ENCODE results near the gene FBXW5.

FBXW5 gene

DNA sequence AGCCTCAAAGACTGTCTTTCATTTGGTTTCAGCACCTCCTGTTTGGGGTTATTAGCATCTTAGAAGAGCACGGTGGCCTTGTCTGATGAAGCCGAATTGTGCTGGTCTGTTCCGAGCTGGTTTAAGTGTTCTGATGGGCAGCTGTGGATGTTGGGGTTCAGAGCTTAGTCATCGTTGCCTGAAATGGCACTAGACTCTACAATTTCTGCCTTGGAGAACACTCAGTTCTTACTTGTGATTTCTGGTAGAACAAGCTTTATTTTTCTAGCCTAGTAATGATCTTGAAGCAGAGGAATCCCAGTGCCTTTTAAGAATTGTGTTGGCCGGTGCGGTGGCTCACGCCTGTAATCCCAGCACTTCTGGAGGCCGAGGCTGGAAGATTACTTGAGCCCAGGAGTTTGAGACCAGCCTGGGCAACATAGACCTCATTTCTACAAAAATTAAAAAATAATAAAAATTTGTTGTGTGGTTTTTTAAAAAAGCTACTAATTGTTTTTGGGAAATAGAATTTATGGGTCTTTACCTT, 7.8 kb downstream of the FBXW5 start:
- Histone ChIP-seq H3K27me3 (ENCODE audit: insufficient read depth, low read depth) (no peaks in the 10 kb centered on the region), H3K9ac (no peak overlapping the region), H4K20me1 (ENCODE audit: insufficient read depth) (no peaks in the 10 kb centered on the region), H3K27ac (no peak overlapping the region), H3K79me2 (ENCODE audit: insufficient read depth, low read depth) (no peaks in the 10 kb centered on the region), H3K4me2 (no peak overlapping the region), H3K4me1 (ENCODE audit: low read depth, poor library complexity, severe bottlenecking) (peaks cover 4% of the 10 kb centered on the region), H3K4me3 (IDR thresholded peaks at IDR 0.05; ENCODE audit: insufficient read depth, low read depth, low read length) (no peak overlapping the region), H2AFZ (ENCODE audit: low read depth) (no peak overlapping the region), H3K36me3 (ENCODE audit: insufficient read depth) (peaks cover 6% of the 10 kb centered on the region; the same call in 1 of the 2 replicates)
- TF ChIP-seq, protein P1, sequence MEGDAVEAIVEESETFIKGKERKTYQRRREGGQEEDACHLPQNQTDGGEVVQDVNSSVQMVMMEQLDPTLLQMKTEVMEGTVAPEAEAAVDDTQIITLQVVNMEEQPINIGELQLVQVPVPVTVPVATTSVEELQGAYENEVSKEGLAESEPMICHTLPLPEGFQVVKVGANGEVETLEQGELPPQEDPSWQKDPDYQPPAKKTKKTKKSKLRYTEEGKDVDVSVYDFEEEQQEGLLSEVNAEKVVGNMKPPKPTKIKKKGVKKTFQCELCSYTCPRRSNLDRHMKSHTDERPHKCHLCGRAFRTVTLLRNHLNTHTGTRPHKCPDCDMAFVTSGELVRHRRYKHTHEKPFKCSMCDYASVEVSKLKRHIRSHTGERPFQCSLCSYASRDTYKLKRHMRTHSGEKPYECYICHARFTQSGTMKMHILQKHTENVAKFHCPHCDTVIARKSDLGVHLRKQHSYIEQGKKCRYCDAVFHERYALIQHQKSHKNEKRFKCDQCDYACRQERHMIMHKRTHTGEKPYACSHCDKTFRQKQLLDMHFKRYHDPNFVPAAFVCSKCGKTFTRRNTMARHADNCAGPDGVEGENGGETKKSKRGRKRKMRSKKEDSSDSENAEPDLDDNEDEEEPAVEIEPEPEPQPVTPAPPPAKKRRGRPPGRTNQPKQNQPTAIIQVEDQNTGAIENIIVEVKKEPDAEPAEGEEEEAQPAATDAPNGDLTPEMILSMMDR (conservative IDR thresholded peaks at IDR 0.05; ENCODE audit: low read depth, low read length): no peak

DNA sequence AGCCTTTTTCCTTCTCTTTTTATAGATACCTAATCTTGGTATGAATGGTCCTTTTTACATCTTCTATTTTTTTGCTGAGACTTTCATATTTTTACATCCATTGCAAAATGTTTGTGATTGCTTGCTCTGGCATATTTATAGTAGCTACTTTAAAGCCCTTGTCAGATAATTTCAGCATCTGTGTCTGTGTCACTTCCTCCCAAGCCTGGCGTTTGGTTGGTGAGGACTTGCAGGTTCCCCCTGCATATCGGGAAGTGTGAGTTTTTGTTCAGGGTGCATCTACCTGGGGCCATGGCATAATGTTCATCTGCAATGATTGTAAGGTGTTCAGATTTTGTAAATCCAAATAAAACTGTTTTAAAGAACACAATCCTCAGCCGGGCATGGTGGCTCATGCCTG, 8.9 kb downstream of the FBXW5 start:
- Histone ChIP-seq H3K4me1 (ENCODE audit: low read depth, poor library complexity, severe bottlenecking) (peaks cover 4% of the 10 kb centered on the region), H3K9ac (no peak overlapping the region), H3K27ac (no peak overlapping the region), H4K20me1 (ENCODE audit: insufficient read depth) (no peaks in the 10 kb centered on the region), H3K4me2 (no peak overlapping the region), H2AFZ (ENCODE audit: low read depth) (no peak overlapping the region), H3K79me2 (ENCODE audit: insufficient read depth, low read depth) (no peaks in the 10 kb centered on the region), H3K36me3 (ENCODE audit: insufficient read depth) (peaks cover 3% of the 10 kb centered on the region; the same call in 1 of the 2 replicates), H3K27me3 (ENCODE audit: insufficient read depth, low read depth) (no peaks in the 10 kb centered on the region), H3K4me3 (IDR thresholded peaks at IDR 0.05; ENCODE audit: insufficient read depth, low read depth, low read length) (no peak overlapping the region)
- TF ChIP-seq, protein P1 (conservative IDR thresholded peaks at IDR 0.05; ENCODE audit: low read depth, low read length): no peak

DNA sequence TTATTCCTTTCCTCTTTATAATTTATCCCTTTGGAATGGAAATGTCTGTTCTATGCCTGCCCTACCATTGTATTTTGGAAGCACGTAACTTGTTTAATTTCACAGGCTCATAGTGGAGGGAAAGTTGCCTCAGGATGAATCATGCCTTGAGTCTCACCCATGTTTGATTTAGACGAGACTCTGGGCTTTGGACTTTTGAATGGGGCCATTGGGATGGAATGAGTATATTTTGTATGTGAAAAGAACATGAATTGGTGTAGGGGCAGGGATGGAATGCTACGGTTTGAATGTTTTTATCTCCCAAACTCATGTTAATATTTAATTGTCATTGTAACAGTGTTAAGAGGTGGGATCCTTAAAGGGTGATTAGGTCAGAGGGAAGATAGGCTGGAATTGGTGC, 10.3 kb downstream of the FBXW5 start:
- Histone ChIP-seq H3K4me1 (ENCODE audit: low read depth, poor library complexity, severe bottlenecking) (peaks cover 4% of the 10 kb centered on the region), H3K27me3 (ENCODE audit: insufficient read depth, low read depth) (no peaks in the 10 kb centered on the region), H2AFZ (ENCODE audit: low read depth) (no peak overlapping the region), H3K4me2 (no peak overlapping the region), H3K9ac (no peak overlapping the region), H3K4me3 (IDR thresholded peaks at IDR 0.05; ENCODE audit: insufficient read depth, low read depth, low read length) (no peak overlapping the region), H4K20me1 (ENCODE audit: insufficient read depth) (no peaks in the 10 kb centered on the region), H3K36me3 (ENCODE audit: insufficient read depth) (peaks cover 3% of the 10 kb centered on the region; the same call in 1 of the 2 replicates), H3K79me2 (ENCODE audit: insufficient read depth, low read depth) (no peaks in the 10 kb centered on the region), H3K27ac (no peak overlapping the region)
- TF ChIP-seq, protein P1 (conservative IDR thresholded peaks at IDR 0.05; ENCODE audit: low read depth, low read length): no peak

DNA sequence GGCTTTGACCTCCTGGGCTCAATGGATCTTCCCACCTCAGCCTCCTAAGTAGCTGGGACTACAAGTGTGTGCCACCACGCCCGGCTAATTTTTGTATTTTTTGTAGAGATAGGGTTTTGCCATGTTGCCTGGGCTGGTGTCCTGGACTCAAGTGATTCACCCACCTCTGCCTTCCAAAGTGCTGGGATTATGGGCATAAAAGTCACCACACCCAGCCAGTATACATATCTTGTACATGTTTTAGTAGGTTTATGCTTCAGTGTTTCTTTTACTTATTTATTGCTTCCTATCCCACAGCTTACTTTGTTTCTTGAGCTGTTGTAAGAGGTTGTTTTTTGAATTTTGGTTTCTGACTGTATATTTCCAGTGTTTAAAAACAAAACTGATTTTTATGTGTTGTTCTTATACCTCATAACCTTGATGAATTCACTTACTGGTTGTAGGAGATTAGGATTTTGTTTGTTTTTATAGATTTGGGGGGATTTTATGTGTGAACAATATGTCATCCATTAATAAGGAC, 12.9 kb downstream of the FBXW5 start:
- Histone ChIP-seq H3K9ac (no peak overlapping the region), H3K4me2 (no peak overlapping the region), H2AFZ (ENCODE audit: low read depth) (no peak overlapping the region), H3K79me2 (ENCODE audit: insufficient read depth, low read depth) (no peaks in the 10 kb centered on the region), H3K4me3 (IDR thresholded peaks at IDR 0.05; ENCODE audit: insufficient read depth, low read depth, low read length) (no peak overlapping the region), H3K27ac (no peak overlapping the region), H3K36me3 (ENCODE audit: insufficient read depth) (peaks cover 3% of the 10 kb centered on the region; the same call in 1 of the 2 replicates), H3K27me3 (ENCODE audit: insufficient read depth, low read depth) (no peaks in the 10 kb centered on the region), H4K20me1 (ENCODE audit: insufficient read depth) (no peaks in the 10 kb centered on the region), H3K4me1 (ENCODE audit: low read depth, poor library complexity, severe bottlenecking) (peaks cover 4% of the 10 kb centered on the region)
- TF ChIP-seq, protein P1 (conservative IDR thresholded peaks at IDR 0.05; ENCODE audit: low read depth, low read length): no peak

All from KMS-11 (cell line).